HG02571 (cell line): ENCODE measurements around the gene EPC1.
"Not testable (repeated sequence)": the region's sequence is repeated elsewhere in the genome, so short reads cannot be mapped to it uniquely, and the experiment has no call there.

Experiments
- ATAC-seq: cut with Tn5 transposase; IDR thresholded peaks from one replicate; pipeline ENCODE4 v1.9.1; 2021; ENCODE audit warnings: mild to moderate bottlenecking, moderate library complexity; ENCODE audit not compliant: unreplicated experiment

Gene EPC1, protein sequence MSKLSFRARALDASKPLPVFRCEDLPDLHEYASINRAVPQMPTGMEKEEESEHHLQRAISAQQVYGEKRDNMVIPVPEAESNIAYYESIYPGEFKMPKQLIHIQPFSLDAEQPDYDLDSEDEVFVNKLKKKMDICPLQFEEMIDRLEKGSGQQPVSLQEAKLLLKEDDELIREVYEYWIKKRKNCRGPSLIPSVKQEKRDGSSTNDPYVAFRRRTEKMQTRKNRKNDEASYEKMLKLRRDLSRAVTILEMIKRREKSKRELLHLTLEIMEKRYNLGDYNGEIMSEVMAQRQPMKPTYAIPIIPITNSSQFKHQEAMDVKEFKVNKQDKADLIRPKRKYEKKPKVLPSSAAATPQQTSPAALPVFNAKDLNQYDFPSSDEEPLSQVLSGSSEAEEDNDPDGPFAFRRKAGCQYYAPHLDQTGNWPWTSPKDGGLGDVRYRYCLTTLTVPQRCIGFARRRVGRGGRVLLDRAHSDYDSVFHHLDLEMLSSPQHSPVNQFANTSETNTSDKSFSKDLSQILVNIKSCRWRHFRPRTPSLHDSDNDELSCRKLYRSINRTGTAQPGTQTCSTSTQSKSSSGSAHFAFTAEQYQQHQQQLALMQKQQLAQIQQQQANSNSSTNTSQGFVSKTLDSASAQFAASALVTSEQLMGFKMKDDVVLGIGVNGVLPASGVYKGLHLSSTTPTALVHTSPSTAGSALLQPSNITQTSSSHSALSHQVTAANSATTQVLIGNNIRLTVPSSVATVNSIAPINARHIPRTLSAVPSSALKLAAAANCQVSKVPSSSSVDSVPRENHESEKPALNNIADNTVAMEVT

DNA sequence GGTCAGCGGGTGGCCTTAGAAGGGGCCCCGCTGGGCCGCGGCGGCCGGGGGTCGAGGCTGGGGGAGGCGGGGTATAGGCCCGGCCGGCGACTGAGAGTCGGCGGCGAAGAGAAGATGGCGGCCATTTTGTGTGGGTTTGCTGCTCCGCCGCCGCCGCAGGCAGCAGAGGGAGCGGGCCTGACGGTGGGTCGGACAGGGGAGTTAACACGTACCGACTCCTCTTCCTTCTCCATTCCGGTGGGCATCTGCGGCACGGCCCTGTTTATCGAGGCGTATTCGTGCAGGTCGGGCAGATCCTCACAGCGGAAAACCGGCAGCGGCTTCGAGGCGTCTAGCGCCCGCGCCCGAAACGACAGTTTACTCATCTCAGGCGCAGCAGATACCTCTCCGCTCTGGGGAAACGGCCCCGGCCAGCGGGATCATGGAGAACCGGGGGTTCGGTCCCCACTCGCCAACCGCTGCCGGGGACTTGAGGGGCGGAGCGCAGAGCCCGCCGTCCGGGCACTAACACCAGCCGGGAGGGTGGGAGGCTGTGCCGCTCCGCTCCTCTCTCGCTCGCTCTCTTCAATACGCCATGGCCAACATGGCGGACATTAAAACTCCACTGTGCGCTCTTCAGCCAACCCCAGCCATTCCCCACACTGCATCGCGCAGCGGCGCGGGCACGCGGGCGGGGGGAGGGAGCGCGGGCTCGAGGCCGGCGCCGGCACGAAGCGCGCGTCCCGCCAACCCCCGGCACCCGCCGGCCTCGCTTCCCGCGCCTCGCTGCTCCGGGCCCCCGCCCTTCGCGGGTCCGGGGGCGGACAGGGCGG lies at the start of gene EPC1:
TSS of gene EPC1 (minus strand) at position 608 of the 812 bp plus-strand sequence. CDS start at position 365, 243 bp downstream.
- peak; percentile 67 for ATAC-seq

DNA sequence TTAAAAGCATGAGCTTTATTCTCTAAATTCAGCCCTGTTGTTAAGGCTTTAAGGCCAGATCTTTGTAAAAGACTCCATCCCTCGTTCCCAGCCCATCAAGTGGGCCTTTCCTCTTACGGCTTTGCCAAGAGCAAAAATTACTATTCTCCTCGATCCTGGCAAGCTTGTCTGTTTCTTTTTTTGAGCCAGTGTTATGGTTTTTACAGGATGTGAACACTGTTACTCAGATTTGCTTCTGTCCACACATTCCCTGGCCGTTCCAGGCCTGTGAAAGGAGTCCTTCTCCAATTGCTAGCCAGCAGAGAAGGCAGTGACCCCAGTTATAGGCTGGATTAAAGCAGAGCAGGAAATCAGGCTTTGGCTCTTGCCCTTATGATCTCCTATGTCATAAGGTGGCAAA lies 47.0 kb upstream of the EPC1 start:
- ATAC-seq = no peak

DNA sequence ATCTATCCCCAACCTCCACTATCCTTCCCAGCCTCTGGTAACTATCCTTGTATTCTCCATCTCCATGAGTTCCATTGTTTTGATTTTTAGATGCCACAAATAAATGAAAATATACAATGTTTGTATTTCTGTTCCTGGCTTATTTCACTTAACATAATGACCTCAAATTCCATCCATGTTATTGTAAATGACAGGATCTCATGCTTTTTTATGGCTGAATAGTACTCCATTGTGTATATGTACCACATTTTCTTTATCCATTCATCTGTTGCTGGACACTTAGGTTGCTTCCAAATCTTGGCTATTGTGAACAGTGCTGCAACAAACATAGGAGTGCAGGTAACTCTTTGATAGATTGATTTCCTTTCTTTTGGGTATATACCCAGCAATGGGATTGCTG lies 45.3 kb upstream of the EPC1 start:
- not testable (repeated sequence) for ATAC-seq

DNA sequence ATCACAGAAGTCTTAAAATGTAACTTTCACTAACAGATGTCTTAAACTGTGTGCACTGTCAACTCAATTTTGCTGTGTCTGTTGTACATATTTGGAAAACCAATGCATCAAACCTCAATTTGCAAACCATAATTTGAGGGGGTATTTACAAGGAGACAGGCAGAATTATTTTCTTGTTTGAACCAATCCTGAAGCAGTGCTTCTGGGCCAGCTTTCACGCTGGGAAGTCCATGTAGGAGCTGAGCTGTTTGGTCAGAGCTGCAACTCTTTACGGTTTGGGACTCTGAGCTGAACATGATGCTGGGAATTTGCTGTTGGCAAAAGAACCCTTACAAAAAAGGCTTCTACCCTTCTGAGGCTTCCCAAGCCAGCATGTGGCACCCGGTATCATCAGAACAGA lies 43.2 kb upstream of the EPC1 start:
- no peak for ATAC-seq

DNA sequence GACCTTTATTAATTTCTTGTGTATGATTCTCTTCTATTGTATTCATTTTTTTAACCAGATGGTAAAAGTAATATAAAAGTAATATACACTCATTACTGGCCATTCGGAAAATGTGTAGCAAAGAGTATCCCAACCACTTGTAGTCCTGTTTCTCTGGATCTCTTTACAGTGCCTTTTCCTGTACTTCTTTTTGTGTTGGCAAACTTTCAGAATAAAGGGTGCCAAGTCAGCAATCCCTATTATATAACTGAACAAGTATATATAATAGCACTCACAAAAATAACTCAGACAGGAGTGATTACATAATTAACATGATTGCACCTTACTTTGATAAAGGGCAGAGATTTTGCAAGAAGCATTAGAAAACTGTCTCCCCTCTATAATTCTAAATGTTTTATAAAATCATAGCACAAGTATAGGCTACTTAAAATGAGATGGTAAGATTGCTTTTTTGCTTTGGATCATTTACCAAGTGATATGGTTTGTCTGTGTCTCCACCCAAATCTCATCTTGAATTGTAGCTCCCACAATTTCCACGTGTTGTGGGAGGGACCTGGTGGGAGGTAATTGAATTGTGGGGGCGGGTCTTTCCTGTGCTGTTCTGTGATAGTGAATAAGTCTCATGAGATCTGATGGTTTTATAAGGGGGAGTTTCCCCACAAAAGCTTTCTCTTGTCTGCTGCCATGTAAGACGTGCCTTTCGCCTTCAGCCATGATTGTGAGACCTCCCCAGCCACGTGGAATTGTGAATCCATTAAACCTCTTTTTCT lies 41.5 kb upstream of the EPC1 start:
- no peak for ATAC-seq

DNA sequence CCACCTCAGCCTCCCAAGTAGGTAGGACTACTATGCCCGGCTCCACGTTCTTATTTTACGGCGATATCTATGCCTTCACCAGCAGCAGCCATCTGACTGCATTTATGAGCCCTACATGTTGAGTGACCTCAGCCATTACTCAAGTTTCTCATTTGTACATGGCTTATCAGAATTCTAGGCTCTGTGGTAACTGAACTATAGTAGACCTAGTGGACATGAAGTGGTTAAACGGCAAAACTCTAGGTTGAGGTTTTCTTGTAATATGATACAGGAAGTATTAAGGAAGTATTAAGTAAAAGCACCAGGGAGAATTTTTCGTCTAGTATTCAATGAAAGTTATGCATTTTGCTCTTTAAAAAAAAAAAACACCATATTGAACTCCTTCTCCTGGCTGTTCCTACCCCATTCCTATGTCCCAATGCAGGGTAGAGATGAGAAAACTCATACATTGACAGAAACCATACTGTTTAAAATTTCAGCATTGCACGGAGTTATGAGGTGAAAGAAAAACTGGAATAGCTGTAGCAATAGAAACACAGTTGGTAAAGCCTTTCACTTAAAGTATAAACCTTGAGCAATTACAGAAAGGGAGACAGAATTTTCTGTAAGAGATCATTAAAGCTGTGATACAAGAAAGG lies 39.8 kb upstream of the EPC1 start:
- ATAC-seq = no peak

DNA sequence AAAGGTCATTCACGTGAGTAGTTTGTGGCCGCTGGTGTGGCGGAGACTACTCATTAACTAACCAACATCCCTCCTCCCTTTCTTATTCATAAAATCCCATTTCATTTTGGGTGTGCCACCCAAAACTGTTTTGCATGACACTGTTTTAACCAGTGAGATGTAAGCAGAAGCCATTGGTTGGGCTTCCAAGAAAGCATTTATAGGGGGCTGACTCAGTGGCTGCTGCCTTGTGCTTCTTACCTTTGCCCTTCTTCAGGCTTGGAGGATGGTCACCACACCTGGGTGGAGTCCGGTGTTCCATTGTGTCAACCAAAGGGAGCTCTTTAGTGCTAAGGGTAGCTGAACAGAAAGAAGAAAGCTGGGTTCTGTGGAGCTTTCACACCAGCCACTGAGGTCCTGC lies 37.2 kb upstream of the EPC1 start:
- ATAC-seq = no peak

DNA sequence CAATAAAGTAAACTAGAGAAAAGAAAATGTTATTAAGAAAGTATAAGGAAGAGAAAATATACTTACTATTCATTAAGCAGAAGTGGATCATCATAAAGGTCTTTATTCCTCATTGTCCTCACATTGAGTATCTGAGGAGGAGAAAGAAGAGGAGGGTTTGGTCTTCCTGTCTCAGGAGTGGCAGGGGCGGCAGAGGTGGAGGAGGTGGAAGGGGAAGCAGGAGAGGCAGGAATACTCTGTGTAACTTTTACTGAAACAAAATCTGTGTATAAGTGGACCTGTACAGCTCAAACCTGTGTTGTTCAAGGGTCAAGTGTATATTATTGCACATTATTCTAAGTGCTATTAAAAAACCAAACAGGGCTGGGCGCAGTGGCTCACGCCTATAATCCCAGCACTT lies 34.2 kb upstream of the EPC1 start:
- ATAC-seq = no peak

DNA sequence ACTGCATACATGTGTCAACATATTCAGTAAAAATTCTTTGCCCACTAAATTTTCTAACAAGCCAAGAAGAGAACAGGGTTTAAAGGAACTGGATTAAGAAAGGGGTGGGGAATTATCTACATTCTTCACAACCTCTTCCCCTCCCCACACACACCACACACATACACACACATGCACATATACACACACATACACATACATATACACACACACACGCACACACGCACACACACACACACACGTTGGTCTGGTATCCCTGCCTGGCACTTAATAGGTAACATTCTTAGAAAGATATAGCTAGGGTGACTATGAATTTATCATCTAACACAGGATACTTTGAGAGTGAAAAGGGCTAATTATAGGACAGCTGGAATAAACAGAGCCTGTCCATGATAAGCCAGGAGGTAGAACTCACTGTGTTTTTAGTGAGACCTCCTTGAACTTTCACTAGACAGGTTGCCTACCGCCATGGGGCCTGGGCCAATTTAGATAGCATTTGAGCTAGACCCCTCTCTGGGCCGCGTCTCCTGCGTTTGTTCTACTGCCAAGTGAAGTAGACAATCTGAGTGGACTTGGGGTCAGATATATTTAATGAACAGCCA lies 33.1 kb upstream of the EPC1 start:
- ATAC-seq = no peak

DNA sequence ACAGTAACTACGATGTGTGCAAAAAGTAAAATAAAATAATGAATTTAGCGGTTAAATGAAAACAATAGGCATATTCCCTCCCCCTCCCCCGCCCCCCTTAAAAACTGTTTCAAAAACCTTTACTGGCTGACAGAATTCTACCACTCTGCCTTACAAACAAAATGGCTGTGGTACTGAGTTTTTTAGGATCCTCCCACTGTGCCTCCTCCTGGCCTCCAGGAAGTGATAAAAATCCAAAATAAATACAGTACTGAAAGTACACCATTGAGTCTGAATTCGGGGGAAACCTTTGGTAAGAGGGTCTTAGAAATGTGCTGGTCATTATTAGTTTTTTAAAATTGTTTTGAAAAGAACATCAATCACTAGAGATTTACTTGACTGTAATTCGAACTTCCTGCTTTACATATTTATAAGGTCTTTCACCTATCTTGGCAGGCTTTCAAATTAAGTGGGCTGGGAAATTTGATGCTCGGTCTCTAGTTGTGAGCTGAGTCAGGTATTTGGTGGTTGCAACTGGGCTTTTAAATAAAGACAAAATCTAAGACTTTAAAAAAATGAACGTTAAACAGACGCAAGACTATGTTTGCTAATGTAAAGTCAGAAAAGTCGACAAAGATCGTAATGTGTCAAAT lies 32.5 kb upstream of the EPC1 start:
- ATAC-seq = no peak

DNA sequence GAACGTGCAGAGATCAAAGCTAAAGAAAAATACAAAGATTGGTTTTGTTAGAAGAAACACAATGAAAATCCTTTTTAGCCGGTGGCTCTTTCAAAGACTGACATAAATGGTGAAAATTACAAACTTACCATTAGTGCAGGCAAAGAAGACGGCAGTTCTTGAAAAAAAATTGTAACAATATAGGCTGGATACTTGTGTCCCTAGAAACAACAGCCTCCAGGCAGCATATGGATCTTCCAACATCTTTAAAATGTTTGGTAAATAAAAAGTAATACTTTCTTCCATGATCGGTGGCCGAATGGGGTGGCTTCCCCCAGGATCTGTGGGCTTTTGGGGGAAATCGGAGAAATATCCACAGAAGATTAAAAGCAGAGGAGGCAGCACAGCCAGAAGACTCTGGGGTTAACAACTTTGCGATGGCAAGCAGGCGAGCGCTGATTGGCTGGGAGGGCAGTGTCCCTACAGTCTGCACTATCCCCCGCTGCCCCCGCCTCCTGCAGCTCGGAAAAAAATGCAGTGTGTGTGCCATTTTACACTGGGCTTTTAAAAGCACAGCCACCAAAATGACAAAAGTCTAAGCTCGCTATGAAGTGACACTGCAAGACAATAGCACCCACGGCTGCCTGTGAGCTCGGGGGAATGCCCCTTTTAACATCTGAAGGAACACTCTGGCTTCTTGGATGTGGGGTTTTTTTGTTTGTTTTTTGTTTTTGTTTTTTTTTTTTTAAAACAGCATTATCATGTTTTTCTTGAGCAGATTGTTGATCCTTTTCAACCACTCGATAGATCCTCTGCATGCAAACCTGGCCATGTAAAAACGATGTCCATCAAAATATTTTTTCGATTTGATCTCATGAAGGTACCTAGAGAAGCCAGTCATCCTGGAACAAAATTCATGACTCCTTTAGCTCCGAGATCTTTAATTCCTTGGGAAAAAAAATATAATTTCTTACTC lies 31.7 kb upstream of the EPC1 start:
- peak; percentile 96 for ATAC-seq

DNA sequence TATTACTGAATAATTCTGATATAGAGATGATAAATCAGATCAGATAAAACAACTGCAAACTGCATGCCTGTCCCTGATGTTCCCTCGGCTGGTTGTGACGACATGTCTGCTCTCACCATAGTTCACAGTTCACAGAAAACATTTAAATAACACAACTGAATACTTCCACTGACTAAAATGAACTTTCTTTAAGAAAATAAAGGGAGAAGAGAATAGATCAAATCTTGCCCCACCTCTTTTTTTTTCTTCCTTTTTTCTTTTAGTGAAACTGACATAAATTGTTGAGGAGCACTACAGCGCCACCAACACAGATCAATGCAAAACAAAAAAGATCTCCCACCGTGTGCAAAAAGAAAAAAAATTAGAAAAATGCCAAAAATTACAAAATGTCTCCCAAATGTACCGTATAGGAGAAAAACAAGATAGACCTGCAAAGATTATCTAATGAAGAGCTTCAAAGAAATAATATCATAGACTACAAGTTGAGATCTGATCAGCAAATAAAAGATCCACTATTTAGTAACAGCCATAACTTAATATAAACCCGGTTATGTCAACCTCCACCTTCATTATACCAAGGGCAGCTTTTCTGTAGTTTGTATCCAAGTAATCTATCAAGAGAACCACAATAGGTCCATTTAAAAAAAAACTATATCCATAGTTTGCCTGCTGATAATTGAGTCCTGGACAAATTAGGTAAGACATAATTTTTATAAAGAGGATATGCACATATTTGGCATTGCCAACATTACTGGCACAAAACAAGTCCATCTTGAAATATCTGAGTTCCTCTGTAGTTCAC lies 30.7 kb upstream of the EPC1 start:
- ATAC-seq = no peak

DNA sequence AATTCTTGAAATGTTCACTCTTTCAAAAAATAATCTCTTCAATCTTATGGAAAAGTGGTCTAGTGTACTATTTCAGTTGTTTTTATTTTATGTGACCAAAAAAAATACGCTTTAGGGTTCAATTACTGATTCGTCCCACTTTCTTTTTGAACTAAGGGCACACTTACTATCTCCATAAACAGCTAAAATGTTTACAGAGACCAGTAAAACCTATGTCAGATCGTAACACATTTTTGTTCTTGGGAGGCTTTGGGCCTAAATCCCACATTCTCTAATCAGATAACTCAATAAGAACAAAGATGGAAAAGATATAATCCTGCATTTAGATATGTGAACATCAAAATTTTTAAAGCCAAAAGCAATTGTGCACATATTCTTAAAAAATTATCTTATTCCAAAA lies 29.8 kb upstream of the EPC1 start:
- no peak for ATAC-seq

DNA sequence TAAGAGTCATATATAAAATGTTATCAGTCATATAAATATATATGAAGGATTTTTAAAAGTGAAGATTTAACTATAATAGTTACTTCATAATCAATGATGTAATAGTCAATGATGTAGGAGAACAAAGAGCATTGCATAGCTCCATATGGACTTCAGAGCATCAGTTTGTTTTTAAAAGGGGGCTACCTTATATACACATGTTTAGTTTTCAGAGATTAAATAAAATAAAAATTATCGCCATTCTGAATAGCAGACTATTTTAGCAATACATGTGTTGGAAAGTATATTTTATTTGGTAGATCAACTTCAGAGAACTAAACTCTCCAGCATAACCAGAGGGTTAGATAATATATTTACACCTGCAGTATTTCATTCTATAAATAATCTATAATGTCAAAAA lies 29.1 kb upstream of the EPC1 start:
- ATAC-seq = no peak

DNA sequence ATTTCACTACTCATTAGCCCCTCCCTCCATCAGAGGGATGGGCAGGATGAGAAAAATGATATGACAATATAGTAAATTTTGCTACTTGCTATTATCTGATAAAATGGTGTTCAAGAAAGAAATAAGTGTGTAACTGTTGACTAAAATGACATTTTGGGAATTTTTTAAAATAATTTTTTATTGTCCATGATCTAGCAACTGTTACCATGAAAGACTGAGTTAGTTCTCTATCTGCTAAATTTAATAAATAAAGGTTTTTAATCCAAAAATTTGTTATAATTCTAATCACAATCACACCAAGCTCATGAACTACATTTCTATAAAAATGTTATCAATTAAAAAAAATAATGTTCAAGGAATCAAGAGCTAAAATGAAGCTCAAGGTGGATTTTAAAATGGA lies 28.7 kb upstream of the EPC1 start:
- ATAC-seq = no peak

DNA sequence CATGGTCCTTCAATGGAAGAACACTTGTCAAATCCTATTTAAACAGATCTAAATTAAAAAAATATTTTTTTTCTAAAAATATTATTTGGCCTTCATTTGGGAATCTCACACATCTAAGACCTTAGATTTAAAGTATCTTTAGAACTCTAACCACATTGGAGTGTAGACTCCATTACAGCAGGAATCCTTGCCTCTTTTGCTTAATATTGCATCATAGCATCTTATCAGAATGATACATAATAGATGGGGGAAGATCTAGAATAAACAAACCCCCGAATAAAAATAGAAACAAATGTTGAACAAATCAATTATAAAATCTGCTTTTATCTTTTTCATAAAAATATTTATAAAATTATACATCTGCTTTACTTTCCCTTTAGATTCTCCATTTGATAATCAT lies 27.6 kb upstream of the EPC1 start:
- ATAC-seq = no peak

DNA sequence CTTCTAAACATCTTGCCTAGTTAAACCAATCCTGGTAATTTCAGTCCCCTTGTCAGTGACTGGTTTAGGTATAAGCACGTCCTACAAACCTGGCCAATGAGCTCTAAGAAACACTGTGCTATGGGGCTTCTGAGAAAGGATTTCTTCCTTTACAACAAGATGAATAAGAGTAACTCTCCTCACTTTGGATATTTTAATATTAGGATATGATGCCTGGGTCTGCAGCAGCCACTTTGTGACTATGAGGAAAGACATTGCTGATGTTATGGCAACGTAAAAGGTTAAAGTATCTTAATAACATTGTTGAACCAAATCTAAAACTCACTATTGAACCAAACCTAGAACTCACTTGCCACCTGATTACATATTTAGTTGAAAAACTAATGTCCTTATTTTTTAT lies 26.5 kb upstream of the EPC1 start:
- no peak for ATAC-seq
